NCI-H2196 (cell line): ENCODE data around the gene C1GALT1C1.
"Not testable (repeated sequence)": the region's sequence is repeated elsewhere in the genome, so short reads cannot be mapped to it uniquely, and the experiment has no call there.

Experiments used
- DNase-seq: peaks from one replicate; lab custom pipeline; 2025; ENCODE audit not compliant: unreplicated experiment; lab: John Stamatoyannopoulos, UW

The C1GALT1C1 gene

GRCh38 chrX:120629667-120630537, at the start of gene C1GALT1C1:
C1GALT1C1 (minus strand) TSS chrX:120630054; CDS start chrX:120627166, 2,888 bp downstream.
- DNase-seq: peak; percentile 91

GRCh38 chrX:120677004-120677652, 47.3 kb upstream of the C1GALT1C1 start:
- no peak for DNase-seq

- DNase-seq: no peak
Measured at GRCh38 chrX:120672841-120673530, 43.1 kb upstream of the C1GALT1C1 start.

- no peak for DNase-seq
Measured at GRCh38 chrX:120672389-120672788, 42.5 kb upstream of the C1GALT1C1 start.

- DNase-seq: no peak
Measured at GRCh38 chrX:120671963-120672362, 42.1 kb upstream of the C1GALT1C1 start.

GRCh38 chrX:120668357-120668756, 38.5 kb upstream of the C1GALT1C1 start:
- DNase-seq: no peak

GRCh38 chrX:120664535-120664934, 34.7 kb upstream of the C1GALT1C1 start:
- DNase-seq: not testable (repeated sequence)

GRCh38 chrX:120664081-120664480, 34.2 kb upstream of the C1GALT1C1 start:
- no peak for DNase-seq

GRCh38 chrX:120662662-120663061, 32.8 kb upstream of the C1GALT1C1 start:
- no peak for DNase-seq

- no peak for DNase-seq
Measured at GRCh38 chrX:120660637-120661036, 30.8 kb upstream of the C1GALT1C1 start.

- DNase-seq: peak; percentile 31
Measured at GRCh38 chrX:120653000-120653399, 23.1 kb upstream of the C1GALT1C1 start.

- not testable (repeated sequence) for DNase-seq
Measured at GRCh38 chrX:120652256-120652655, 22.4 kb upstream of the C1GALT1C1 start.

- DNase-seq: no peak
Measured at GRCh38 chrX:120647127-120647526, 17.3 kb upstream of the C1GALT1C1 start.

GRCh38 chrX:120642871-120643270, 13.0 kb upstream of the C1GALT1C1 start:
- no peak for DNase-seq

GRCh38 chrX:120638619-120639018, 8.8 kb upstream of the C1GALT1C1 start:
- DNase-seq: no peak

- DNase-seq: no peak
Measured at GRCh38 chrX:120625371-120625770, 4.5 kb downstream of the C1GALT1C1 start.

GRCh38 chrX:120617996-120618630, 11.7 kb downstream of the C1GALT1C1 start:
- no peak for DNase-seq

GRCh38 chrX:120614816-120615215, 15.0 kb downstream of the C1GALT1C1 start:
- DNase-seq: no peak

- no peak for DNase-seq
Measured at GRCh38 chrX:120612086-120612485, 17.8 kb downstream of the C1GALT1C1 start.

- DNase-seq: peak; percentile 12
Measured at GRCh38 chrX:120604361-120604782, 25.5 kb downstream of the C1GALT1C1 start.

GRCh38 chrX:120603707-120604360, 26.0 kb downstream of the C1GALT1C1 start, which contains the start of gene MCTS1:
MCTS1 (plus strand) TSS chrX:120604101; CDS start chrX:120604237, 136 bp downstream.
- DNase-seq: peak; percentile 86
